ENCODE measurements around the gene ELAPOR1.

GRCh38 chr1:109133002-109133706 lies 19.2 kb downstream of the ELAPOR1 start:
- no peak for TF ChIP-seq CTCF (IDR thresholded peaks at IDR 0.05; ENCODE audit: low read length)
- TF ChIP-seq EZH2 (IDR thresholded peaks at IDR 0.05; ENCODE audit: borderline replicate concordance, low read length): no peak
